T-helper 1 cell (primary cell): ENCODE data around the gene CHKB.
A peak's percentile ranks its signal among the peaks of the same experiment; 100 is the strongest.
"Not testable (repeated sequence)": the region's sequence is repeated elsewhere in the genome, so short reads cannot be mapped to it uniquely, and the experiment has no call there.

Experiments used
- DNase-seq, 5 donors: peaks; one replicate each; pipeline ENCODE4 v3.0.0-alpha.2; 2012 to 2020

The CHKB gene

DNA sequence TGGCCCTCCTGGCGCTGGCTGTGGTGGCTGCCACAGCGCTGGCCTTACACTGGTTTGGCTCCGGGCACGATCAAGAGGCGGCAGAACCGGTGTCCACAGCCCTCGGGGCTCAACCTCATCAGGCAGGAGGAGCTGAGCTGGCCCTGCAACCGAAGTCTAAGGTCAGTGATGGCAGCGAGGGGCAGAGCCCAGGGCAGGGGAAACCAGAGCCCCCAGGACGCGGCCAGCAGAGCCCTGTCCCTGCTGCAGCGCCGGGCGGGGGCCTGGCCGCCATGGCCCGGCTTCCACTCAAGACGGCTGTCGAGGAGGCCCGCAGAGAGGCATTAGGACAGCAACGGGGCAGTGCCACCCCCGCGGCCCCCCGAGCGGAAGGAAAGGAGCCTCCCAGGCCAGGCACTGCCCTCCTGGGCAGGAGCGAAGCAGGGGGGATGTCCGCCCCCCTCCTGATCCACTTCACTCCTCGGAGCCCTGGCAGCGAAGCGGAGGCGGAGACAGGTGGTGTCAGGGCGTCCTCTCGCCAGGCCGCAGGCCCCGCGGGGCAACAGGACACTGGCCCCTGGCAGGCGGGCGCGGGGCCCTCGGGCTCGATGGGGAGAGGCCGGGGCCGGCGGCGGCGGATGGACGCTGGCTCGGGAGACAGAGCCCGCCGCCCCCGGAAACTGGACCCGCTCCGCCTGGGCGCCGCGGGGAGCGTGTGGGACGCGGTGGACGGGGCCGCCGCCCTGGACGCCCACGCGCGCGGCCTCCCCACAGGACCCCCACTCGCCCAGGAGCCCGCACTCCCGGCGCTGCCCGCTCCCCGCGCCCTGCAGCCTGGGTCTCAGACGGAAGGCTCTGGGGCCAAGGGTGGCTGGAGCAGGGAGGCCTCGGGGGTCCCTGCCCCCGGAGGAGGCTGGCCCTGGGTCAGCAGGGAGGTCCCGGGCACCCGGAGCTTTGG lies 36.1 kb downstream of the CHKB start:
- DNase-seq: no peak

- peak in 1 of 5 donors; percentile 69 for DNase-seq
Measured at GRCh38 chr22:50545522-50546325, 36.9 kb downstream of the CHKB start, which contains the start of gene KLHDC7B. KLHDC7B (plus strand) TSS chr22:50545899; CDS start chr22:50546244, 345 bp downstream.

DNA sequence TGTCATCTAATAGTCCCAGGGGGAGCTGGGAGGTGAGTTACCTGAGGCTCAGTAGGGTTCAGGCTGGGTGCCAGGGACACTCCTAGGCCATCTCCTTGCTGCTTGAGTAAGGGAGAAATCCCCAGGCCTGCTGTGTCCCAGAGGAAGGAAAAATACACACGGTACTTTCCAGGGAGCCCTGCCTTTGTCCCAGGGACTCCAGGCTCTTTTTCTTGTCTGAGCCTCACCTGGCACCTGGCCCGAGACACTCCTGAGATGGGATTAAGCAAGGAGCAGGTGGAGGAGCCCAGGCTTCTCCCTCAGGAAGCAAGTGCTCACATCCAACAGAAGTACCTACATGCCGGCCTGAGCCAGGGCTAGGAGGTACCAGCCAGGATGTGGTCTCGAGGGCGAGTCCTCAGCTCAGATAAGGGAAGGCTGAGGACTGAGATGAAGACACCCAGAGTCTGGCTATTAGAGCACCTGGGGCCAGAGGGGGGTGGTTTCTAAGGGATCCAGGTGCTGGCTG lies 37.8 kb downstream of the CHKB start:
- peak in 1 of 5 donors; percentile 78 for DNase-seq

DNA sequence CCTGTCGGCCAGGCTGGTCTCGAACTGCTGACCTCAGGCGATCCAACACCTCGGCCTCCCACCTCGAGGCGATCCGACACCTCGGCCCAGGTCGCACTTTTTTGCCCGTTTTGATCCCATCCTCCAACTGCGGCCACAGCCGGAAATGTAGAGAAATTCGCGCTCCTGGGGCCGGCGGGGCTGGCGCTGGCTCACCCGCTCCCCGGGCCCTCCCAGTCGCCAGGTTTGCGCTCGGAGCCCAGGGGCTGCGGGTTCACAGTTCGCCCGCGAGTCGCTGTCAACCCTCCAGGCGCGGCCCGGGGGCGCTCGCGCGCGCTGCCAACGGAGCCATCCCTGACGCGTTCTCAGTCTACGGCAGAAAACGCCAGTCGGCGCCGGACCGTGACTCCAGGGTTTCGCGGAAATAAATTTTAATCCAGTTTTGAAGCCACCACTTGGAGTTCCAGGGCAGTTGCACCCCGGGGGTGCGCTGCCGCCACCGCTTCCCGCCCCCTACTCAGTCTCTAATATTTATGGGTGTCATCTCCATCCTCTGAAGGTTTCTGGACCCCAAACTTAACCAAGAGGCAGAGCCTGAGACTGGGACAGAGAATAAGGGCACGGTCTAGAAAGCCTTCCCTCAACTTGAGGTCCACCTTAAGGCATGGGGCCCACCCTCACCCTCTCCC lies 38.4 kb downstream of the CHKB start:
- peak; percentile 61 to 85 (median 76) for DNase-seq

DNA sequence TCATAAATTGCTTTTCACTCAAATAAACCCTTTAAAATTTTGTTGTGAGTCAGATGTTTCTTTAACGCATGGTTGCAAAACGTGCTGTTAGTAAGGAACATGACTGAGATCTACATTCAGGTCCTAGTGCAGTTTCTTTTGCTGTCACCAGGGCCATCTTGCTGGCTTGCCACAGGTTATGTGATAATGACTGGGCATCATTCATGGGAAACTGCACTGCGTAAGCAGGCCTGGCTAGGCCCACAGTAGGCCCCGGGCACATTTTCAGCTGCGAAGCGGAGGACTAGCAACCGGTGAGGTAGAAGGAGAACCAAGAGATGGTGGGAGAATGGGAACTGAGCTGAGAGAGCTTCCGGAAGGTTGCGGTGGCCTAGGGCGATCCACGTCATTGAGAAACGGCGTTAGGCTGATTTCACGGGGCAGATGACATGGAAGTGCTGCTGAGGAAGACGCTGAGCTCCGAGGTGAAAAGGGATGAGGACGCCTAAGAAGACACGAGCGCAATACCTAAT lies 40.2 kb downstream of the CHKB start:
- DNase-seq: peak in 1 of 5 donors; percentile 70

- DNase-seq: peak in 1 of 5 donors; percentile 83
Measured at GRCh38 chr22:50541667-50542026, 41.0 kb downstream of the CHKB start.

- DNase-seq: no peak
Measured at GRCh38 chr22:50540381-50540780, 42.3 kb downstream of the CHKB start.

DNA sequence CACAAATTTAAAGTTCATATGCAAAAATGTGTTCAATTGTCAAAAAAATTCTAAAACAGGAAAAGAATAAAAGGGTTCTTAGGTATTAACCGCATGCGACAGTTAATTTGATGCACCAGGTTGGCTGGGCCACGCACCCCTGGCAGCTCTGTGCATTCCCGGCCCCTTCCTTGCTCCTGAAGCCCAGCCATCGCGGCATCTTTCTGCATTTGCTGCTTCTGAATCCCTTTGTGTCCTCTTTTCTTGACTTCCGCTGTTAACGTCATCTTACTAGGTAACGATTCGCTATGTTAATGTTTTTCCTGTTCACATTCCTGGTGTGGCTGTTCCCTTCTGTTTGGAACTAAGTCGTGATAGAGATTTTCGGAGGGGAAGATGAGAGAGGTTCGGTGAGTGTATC lies 44.9 kb downstream of the CHKB start:
- DNase-seq: no peak

DNA sequence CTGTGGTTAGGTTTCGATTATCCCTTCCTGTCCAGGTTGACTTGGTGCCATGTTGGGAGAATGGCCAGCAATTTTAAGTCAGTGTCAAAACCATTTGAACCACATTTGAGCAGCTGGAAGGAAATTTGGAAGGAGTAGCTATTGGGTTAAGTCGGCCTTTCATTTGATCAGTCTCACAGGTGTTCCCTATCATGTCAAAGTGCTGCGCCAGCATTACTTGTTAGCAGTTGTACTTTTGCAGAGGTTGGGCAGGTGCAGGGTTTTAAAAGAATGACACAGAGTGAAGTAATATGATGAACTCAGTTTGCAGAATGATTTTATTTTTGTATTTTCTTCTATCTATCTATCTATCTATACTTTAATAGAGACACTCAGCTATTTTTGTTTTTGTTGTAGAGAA lies 46.4 kb downstream of the CHKB start:
- DNase-seq: no peak

DNA sequence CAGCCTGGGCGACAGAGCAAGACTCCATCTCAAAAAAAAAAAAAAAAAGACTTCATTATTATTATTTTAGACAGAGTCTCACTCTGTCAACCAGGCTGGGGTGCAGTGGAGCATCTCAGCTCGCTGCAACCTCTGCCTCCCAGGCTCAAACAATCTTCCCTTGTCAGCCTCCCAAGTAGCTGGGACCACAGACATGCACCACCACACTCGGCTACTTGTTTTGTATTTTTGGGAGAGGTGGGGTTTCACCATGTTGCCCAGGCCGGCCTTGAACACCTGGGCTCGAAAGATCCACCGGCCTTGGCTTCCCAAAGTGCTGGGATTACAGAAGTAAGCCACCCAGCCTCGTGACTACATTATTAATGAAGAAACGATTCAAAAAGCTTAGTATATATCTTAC lies 47.5 kb downstream of the CHKB start:
- DNase-seq: no peak

- not testable (repeated sequence) for DNase-seq
Measured at GRCh38 chr22:50533856-50534711, 48.6 kb downstream of the CHKB start.

GRCh38 chr22:50532824-50533796 lies 49.5 kb downstream of the CHKB start:
- no peak for DNase-seq

- DNase-seq: no peak
Measured at GRCh38 chr22:50531962-50532674, 50.5 kb downstream of the CHKB start.

DNA sequence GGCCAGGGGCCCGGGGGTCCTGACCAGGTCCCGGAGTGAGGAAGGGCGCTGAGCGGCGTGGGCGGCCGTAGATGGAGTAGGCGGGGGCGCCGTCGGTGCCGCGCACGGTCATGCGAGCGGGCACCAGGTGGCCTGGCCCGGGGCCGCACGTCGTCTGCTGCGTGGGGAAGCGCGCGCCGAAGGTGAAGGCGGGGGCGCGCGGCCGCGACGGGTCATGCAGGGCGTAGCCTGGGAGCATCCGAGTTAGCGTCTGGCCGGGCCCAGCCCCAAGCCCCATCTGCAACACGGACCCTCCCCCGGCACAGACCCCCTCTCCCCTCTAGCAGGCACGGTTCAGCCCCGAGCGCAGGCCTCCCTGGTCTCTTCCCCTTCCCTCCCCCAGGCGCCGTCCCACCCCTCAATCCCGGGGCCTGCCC lies 51.1 kb downstream of the CHKB start:
- peak in 4 of 5 donors; percentile 47 to 86 (median 57) for DNase-seq

DNA sequence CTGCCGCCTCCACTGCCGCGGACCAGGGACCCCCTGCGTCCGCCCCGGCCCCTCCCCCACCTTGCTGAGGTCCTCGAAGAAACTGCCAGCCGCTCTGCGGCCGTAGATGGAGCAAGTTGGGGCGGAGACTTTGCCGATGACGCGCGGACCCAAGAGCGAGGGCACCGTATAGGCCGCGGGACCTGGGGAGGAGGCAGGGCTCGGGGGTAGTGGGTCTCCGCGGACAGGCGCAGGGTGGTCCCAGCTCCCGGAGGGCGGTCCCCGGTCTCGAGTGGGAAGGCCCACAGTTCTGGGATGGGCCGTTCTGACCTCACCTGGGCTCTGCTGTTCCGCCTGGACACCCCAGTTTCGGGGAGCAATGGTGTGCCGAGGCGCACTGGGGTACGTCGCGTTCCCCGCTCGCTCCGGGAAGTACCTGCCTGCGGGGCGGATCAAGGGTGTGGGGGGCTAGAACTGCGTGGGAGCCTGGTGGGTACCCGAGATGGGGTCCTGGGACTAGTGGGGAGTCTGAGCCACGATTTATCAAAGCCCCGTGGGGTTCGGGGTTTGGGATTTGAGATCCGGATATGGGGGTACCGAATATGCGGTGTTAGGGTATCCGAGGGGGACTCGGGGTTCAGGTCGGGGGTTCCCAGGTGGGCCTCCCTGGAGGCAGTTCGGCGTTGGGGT lies 51.6 kb downstream of the CHKB start:
- peak; percentile 47 to 92 (median 65) for DNase-seq

DNA sequence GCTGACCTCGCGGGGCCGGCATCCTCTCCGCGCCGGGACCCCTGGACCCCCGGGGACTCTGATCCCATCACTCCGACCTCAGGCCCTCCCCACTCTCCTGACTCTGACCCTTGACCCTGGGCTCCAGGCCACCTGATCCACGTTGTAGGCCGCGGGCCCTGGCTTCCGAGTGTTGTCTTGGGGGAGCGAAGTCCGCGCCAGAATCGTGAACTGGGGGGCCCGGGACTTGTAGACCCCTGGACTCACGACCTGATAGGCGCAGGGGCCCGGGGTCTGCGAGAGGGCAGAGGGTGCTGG lies 52.1 kb downstream of the CHKB start:
- DNase-seq: no peak

DNA sequence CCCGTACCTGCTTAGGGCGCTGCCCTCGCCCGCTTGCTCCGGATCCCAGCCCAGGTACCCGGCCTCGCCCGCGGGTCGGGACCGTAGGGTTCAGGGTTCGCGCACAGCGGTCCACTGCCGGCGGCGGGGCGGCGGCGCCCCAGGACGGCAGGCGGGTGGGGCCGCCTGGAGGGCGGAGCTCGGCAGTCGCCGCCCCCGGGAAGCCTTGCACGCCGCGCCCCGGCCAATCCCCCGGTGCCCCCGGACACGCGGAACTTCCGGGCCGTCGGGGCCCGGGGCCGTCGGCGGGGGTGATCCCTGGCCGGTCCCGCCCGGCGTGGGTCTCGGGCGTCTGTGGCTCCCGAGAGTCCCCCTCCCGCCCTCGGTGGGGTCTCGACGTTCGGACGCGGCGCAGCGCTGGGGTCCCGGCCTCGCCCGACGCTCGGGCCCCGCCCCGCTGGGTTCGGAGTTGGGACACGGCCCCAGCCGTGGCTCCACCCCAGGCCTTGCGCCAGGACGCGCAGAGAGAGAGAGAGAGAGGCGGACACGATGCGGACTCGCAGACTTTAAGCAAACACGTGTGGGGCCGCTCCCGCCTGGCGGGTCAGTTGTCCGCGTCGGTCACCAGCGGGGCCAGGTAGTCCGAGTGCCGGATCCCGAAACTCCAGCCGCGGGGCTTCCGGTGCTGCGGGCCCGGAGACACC lies 52.6 kb downstream of the CHKB start, which contains the start of gene TYMP:
TYMP (minus strand) TSS at position 116 of the 683 bp plus-strand sequence. CDS start 303 bp downstream, outside the sequence.
- peak; percentile 48 to 82 (median 52) for DNase-seq

GRCh38 chr22:50529416-50529896 lies 53.2 kb downstream of the CHKB start:
- DNase-seq: no peak
